Measurements from ENCODE around the gene HMX2. TPM values are rescaled to one million over a fixed set of nuclear protein-coding genes. Genes with fewer than 3 reads are reported as not detected.

The HMX2 gene
- polyA plus RNA-seq, 1 donor from 2014 or later = not detected

Other genes starting within 250 kb of the HMX2 start
- not detected in 2 replicates for gene FAM24A, start 237.5 kb upstream of the HMX2 start, polyA plus RNA-seq
- 23.7 and 25.8 TPM in 2 replicates for gene C10orf88, start 193.9 kb upstream of the HMX2 start, polyA plus RNA-seq
- gene PSTK, start 167.7 kb upstream of the HMX2 start, polyA plus RNA-seq = 21.0 and 27.1 TPM in 2 replicates
- 11.0 and 12.9 TPM in 2 replicates for gene IKZF5, start 139.3 kb upstream of the HMX2 start, polyA plus RNA-seq
- 20.3 and 21.7 TPM in 2 replicates for gene ACADSB, start 139.1 kb upstream of the HMX2 start, polyA plus RNA-seq
- gene HMX3, start 12.2 kb upstream of the HMX2 start, polyA plus RNA-seq = not detected in 2 replicates
- 127 and 162 TPM in 2 replicates for gene BUB3, start 6.3 kb downstream of the HMX2 start, polyA plus RNA-seq

All from neural cell (in vitro differentiated cells).